Raji (cell line): Measurements from ENCODE around the gene RAB25.

ENCODE experiments used
- POLR2A ChIP-seq: IDR thresholded peaks from 2 replicates; pipeline ENCODE4 v1.6.1; 2011; ENCODE audit warnings: low read depth, low read length, control low read depth; ENCODE audit not compliant: insufficient read depth

The RAB25 gene

GRCh38 chr1:156070548-156070947, 9.6 kb downstream of the RAB25 start:
- TF ChIP-seq POLR2A = no peak

GRCh38 chr1:156072251-156072650, 11.3 kb downstream of the RAB25 start:
- no peak for TF ChIP-seq POLR2A

GRCh38 chr1:156073110-156073687, 12.2 kb downstream of the RAB25 start:
- TF ChIP-seq POLR2A = no peak

- TF ChIP-seq POLR2A = no peak
Observed at GRCh38 chr1:156073740-156074139, 12.8 kb downstream of the RAB25 start.

- TF ChIP-seq POLR2A = no peak
Observed at GRCh38 chr1:156074661-156075060, 13.7 kb downstream of the RAB25 start.

GRCh38 chr1:156075162-156075561, 14.2 kb downstream of the RAB25 start:
- TF ChIP-seq POLR2A = no peak

- TF ChIP-seq POLR2A = no peak
Observed at GRCh38 chr1:156075775-156076204, 14.8 kb downstream of the RAB25 start.

- peak; percentile 29; the same call in 1 of the 2 replicates for TF ChIP-seq POLR2A
Observed at GRCh38 chr1:156076609-156077429, 15.9 kb downstream of the RAB25 start.

GRCh38 chr1:156077430-156077760, 16.4 kb downstream of the RAB25 start:
- TF ChIP-seq POLR2A = no peak

- TF ChIP-seq POLR2A = no peak
Observed at GRCh38 chr1:156078728-156079127, 17.8 kb downstream of the RAB25 start.

- TF ChIP-seq POLR2A = no peak
Observed at GRCh38 chr1:156079762-156080161, 18.8 kb downstream of the RAB25 start.

- no peak for TF ChIP-seq POLR2A
Observed at GRCh38 chr1:156080241-156080862, 19.4 kb downstream of the RAB25 start.

- no peak for TF ChIP-seq POLR2A
Observed at GRCh38 chr1:156080863-156081179, 19.9 kb downstream of the RAB25 start.

GRCh38 chr1:156081180-156081916, 20.4 kb downstream of the RAB25 start:
- TF ChIP-seq POLR2A = no peak

- no peak for TF ChIP-seq POLR2A
Observed at GRCh38 chr1:156081917-156082308, 21.0 kb downstream of the RAB25 start.

GRCh38 chr1:156082309-156083091, 21.5 kb downstream of the RAB25 start, which contains the start of gene MEX3A:
Gene MEX3A (minus strand): TSS chr1:156082465. CDS start chr1:156081998, 467 bp downstream.
- TF ChIP-seq POLR2A = no peak
